ENCODE results near the gene TRPM5.
A peak's percentile ranks its signal among the peaks of the same experiment; 100 is the strongest.

TRPM5 gene

GRCh38 chr11:2420502-2421225 lies 23.6 kb downstream of the TRPM5 start:
- DNase-seq, result peak; percentile 9

- peak; percentile 7 for DNase-seq
These were observed 24.4 kb downstream of the TRPM5 start for GRCh38 chr11:2419638-2420501.

- no peak for DNase-seq
These were observed 25.5 kb downstream of the TRPM5 start for GRCh38 chr11:2418693-2419360.

- no peak for DNase-seq
These were observed 26.2 kb downstream of the TRPM5 start for GRCh38 chr11:2417856-2418692.

- no peak for DNase-seq
These were observed 27.5 kb downstream of the TRPM5 start for GRCh38 chr11:2416765-2417164.

- no peak for DNase-seq
These were observed 28.5 kb downstream of the TRPM5 start for GRCh38 chr11:2415601-2416380.

- DNase-seq, result no peak
These were observed 29.1 kb downstream of the TRPM5 start for GRCh38 chr11:2415171-2415570.

GRCh38 chr11:2414616-2415015 lies 29.7 kb downstream of the TRPM5 start:
- no peak for DNase-seq

GRCh38 chr11:2413742-2414579 lies 30.4 kb downstream of the TRPM5 start:
- no peak for DNase-seq

GRCh38 chr11:2412323-2412722 lies 32.0 kb downstream of the TRPM5 start:
- no peak for DNase-seq

GRCh38 chr11:2411446-2412305 lies 32.6 kb downstream of the TRPM5 start:
- no peak for DNase-seq

GRCh38 chr11:2410616-2411015 lies 33.7 kb downstream of the TRPM5 start:
- no peak for DNase-seq

GRCh38 chr11:2409611-2410468 lies 34.5 kb downstream of the TRPM5 start:
- DNase-seq, result no peak

- DNase-seq, result no peak
These were observed 35.2 kb downstream of the TRPM5 start for GRCh38 chr11:2409126-2409525.

GRCh38 chr11:2408671-2409070 lies 35.6 kb downstream of the TRPM5 start:
- DNase-seq, result no peak

- DNase-seq, result no peak
These were observed 37.4 kb downstream of the TRPM5 start for GRCh38 chr11:2406878-2407410.

- DNase-seq, result no peak
These were observed 37.9 kb downstream of the TRPM5 start for GRCh38 chr11:2406451-2406850.

GRCh38 chr11:2404735-2405196 lies 39.5 kb downstream of the TRPM5 start:
- DNase-seq, result no peak
